ENCODE results near the gene PRDM16. TPM values are rescaled to one million over a fixed set of nuclear protein-coding genes. Genes with fewer than 3 reads are reported as not detected.

PRDM16 gene
- total and polyA plus RNA-seq, 2 of the 13 experiments (the other 11 are each of a cell fraction or from before 2014, with no cell fraction given): 0.15 to 0.81 TPM

DNA sequence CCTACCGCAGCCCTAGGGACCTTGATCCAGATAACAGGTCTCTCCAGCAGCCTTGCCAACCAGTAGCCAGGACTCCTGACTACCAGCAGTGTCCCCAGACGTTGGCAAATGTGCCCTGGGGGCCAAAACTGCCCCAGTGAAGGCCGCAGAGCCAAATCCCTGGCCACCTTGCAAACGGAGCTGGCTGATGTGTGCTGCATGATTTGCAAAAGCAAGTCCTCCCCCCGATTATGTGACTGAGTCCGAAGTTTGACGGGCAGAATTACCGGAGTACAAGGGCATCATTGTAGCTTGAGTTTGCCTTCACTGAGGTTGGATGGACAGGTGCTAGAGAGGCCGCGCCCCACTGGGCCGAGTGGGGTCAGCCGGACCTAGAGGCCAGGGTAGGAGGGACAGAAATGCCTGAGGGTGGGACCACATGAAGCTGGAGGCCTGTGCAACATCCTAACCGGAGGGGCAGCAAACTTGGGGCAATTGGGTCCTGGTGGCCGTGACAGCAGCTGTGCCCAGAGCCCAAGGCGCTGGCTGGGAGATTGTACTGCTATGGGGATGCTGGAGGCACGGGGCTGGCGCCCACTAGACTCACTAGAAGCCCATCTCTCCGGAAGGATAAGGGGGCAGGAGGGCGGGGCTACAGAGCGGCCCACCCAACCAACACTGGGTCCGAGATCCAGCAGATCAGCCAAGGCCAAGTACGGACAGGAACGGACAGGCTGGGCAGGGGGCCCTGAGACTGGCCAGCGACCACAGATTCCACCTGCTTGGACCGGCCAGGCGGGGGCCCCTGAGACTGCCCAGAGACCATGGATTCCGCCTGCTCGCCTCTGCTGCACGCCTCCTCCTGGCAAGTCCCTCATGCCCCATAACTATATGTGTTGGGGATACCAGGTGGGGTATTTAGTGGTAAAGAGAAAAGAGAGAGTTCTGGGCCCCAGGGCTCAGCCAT lies 388.2 kb downstream of the PRDM16 start (continued):
- TF ChIP-seq ZBTB10 (CRISPR knock-in tag; IDR thresholded peaks at IDR 0.05; ENCODE audit: borderline replicate concordance): no peak
- peak; percentile 13; the same call in 1 of the 2 replicates for TF ChIP-seq ZNF350 (CRISPR knock-in tag; IDR thresholded peaks at IDR 0.05; ENCODE audit: borderline replicate concordance, low read depth)
- TF ChIP-seq SP2 (CRISPR knock-in tag; IDR thresholded peaks at IDR 0.05): no peak
- TF ChIP-seq ZBTB37 (CRISPR knock-in tag; IDR thresholded peaks at IDR 0.05): peak; percentile 42; the same call in 1 of the 2 replicates
- no peak for TF ChIP-seq ZBTB20 (CRISPR knock-in tag; IDR thresholded peaks at IDR 0.05; ENCODE audit: borderline replicate concordance, low read depth)
- no peak for TF ChIP-seq CENPT (CRISPR knock-in tag; IDR thresholded peaks at IDR 0.05; ENCODE audit: low read depth)
- no peak; the same call in 1 of the 2 replicates for TF ChIP-seq ZNF589 (CRISPR knock-in tag; conservative IDR thresholded peaks at IDR 0.05)
- no peak for TF ChIP-seq GATA4 (IDR thresholded peaks at IDR 0.05; ENCODE audit: borderline replicate concordance, low read depth)
- TF ChIP-seq, protein P1, sequence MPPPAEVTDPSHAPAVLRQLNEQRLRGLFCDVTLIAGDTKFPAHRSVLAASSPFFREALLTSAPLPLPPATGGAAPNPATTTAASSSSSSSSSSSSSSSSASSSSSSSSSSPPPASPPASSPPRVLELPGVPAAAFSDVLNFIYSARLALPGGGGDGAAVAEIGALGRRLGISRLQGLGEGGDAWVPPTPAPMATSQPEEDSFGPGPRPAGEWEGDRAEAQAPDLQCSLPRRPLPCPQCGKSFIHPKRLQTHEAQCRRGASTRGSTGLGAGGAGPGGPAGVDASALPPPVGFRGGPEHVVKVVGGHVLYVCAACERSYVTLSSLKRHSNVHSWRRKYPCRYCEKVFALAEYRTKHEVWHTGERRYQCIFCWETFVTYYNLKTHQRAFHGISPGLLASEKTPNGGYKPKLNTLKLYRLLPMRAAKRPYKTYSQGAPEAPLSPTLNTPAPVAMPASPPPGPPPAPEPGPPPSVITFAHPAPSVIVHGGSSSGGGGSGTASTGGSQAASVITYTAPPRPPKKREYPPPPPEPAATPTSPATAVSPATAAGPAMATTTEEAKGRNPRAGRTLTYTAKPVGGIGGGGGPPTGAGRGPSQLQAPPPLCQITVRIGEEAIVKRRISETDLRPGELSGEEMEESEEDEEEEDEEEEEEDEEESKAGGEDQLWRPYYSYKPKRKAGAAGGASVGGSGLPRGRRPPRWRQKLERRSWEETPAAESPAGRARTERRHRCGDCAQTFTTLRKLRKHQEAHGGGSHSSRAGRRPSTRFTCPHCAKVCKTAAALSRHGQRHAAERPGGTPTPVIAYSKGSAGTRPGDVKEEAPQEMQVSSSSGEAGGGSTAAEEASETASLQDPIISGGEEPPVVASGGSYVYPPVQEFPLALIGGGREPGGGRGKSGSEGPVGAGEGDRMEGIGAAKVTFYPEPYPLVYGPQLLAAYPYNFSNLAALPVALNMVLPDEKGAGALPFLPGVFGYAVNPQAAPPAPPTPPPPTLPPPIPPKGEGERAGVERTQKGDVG (CRISPR knock-in tag; IDR thresholded peaks at IDR 0.05; ENCODE audit: borderline replicate concordance): no peak
- TF ChIP-seq KDM6A (CRISPR knock-in tag; IDR thresholded peaks at IDR 0.05; ENCODE audit: low read depth): 0 out of 2 replicates have a peak, but pooled peaks have one; percentile 29
- no peak for TF ChIP-seq KAT7 (CRISPR knock-in tag; IDR thresholded peaks at IDR 0.05; ENCODE audit: borderline replicate concordance)
- TF ChIP-seq ZBTB25 (CRISPR knock-in tag; IDR thresholded peaks at IDR 0.05): no peak; the same call in none of the 2 replicates
- no peak for TF ChIP-seq ZNF329 (CRISPR knock-in tag; IDR thresholded peaks at IDR 0.05; ENCODE audit: low read depth)
- peak; percentile 69 for TF ChIP-seq MEF2D (CRISPR knock-in tag; IDR thresholded peaks at IDR 0.05)
- no peak for TF ChIP-seq FLYWCH1 (CRISPR knock-in tag; IDR thresholded peaks at IDR 0.05)
- 0 out of 2 replicates have a peak, but pooled peaks have one; percentile 51 for TF ChIP-seq SIX1 (CRISPR knock-in tag; IDR thresholded peaks at IDR 0.05; ENCODE audit: borderline replicate concordance)
- peak; percentile 48; the same call in 1 of the 2 replicates for TF ChIP-seq ZNF317 (CRISPR knock-in tag; IDR thresholded peaks at IDR 0.05)
- 0 out of 2 replicates have a peak, but pooled peaks have one; percentile 17 for TF ChIP-seq ZNF607 (CRISPR knock-in tag; IDR thresholded peaks at IDR 0.05; ENCODE audit: borderline replicate concordance)
- TF ChIP-seq KLF9 (CRISPR knock-in tag; IDR thresholded peaks at IDR 0.05; ENCODE audit: low read depth): no peak
- no peak; the same call in 1 of the 2 replicates for TF ChIP-seq ZNF550 (CRISPR knock-in tag; IDR thresholded peaks at IDR 0.05; ENCODE audit: borderline replicate concordance)
